SK-N-SH (cell line): Measurements from ENCODE around the gene MAP3K7. TPM values are rescaled to one million over a fixed set of nuclear protein-coding genes. Genes with fewer than 3 reads are reported as not detected.

ENCODE experiments used
- CTCF ChIA-PET: fragments of 300-600, 350-600 bp; formaldehyde crosslinking; extraction: SDS; loops from one replicate; lab custom pipeline; 2021; lab: Yijun Ruan, JAX
- POLR2A ChIA-PET: fragments of 350-600 bp; sonication (Branson Sonifier 250); formaldehyde crosslinking; extraction: SDS; loops from one replicate; lab custom pipeline; 2020; ENCODE audit warnings: antibody characterized with exemption, inconsistent platforms; lab: Yijun Ruan, JAX
- DNase-seq: peaks from one replicate; pipeline ENCODE4 v3.0.0; 2012
- H2AFZ ChIP-seq: fragments of 200-600 bp; sonication (generic); 2 replicates; pipeline ENCODE4 v1.8.1; 2016; ENCODE audit warnings: antibody characterized with exemption, mild to moderate bottlenecking, low read depth
- H3F3A ChIP-seq: fragments of 200-600 bp; sonication (generic); replicated peaks from 2 replicates; pipeline ENCODE3; 2016; ENCODE audit warnings: antibody characterized with exemption, mild to moderate bottlenecking; ENCODE audit not compliant: insufficient read depth
- H3K27ac ChIP-seq, 2 experiments: fragments of 200-500 bp in 1 of 2; fragments of 200-600 bp in 1 of 2; sonication (Bioruptor generic) in 1 of 2; sonication (generic), shearing (Covaris generic) in 1 of 2; 2 replicates each; pipeline versions ENCODE4 v1.5.1 to v1.6.1; 2014 to 2016; ENCODE audit warnings: low read depth in 2 of 2, inconsistent platforms in 1 of 2, low read length in 1 of 2, mild to moderate bottlenecking in 1 of 2, mixed read lengths in 1 of 2
- H3K27me3 ChIP-seq: fragments of 200-600 bp; sonication (generic), shearing (Covaris generic); 2 replicates; pipeline ENCODE4 v1.6.1; 2016; ENCODE audit warnings: mixed run types; ENCODE audit not compliant: insufficient read depth
- H3K36me3 ChIP-seq, 2 experiments: fragments of 200-500 bp in 1 of 2; fragments of 200-600 bp in 1 of 2; sonication (Bioruptor generic) in 1 of 2; sonication (generic) in 1 of 2; replicated peaks in 1 of 2; 2 replicates each; pipeline versions ENCODE3 to v1.5.1; 2014 to 2016; ENCODE audit warnings: low read length in 1 of 2, mild to moderate bottlenecking in 1 of 2; ENCODE audit not compliant: insufficient read depth in 2 of 2, control insufficient read depth in 1 of 2
- H3K4me1 ChIP-seq, 2 experiments: fragments of 200-500 bp in 1 of 2; fragments of 200-600 bp in 1 of 2; sonication (Bioruptor generic) in 1 of 2; sonication (generic), shearing (Covaris generic) in 1 of 2; 2 replicates each; pipeline versions ENCODE4 v1.5.1 to v1.6.1; 2014 to 2016; ENCODE audit warnings: low read depth in 1 of 2, low read length in 1 of 2, mixed run types in 1 of 2; ENCODE audit not compliant: insufficient read depth in 2 of 2, control insufficient read depth in 1 of 2
- H3K4me2 ChIP-seq: fragments of 200-600 bp; sonication (generic), shearing (Covaris generic); 2 replicates; pipeline ENCODE4 v1.6.1; 2017; ENCODE audit warnings: mixed run types
- H3K4me3 ChIP-seq, 2 experiments: fragments of 200-500 bp in 1 of 2; fragments of 200-600 bp in 1 of 2; sonication (Bioruptor generic) in 1 of 2; sonication (generic), shearing (Covaris generic) in 1 of 2; 2 replicates each; pipeline versions ENCODE4 v1.5.1 to v1.8.1; 2014 to 2016; ENCODE audit warnings: low read depth in 2 of 2, inconsistent platforms in 1 of 2, low read length in 1 of 2, mild to moderate bottlenecking in 1 of 2, mixed read lengths in 1 of 2, moderate library complexity in 1 of 2
- H3K79me2 ChIP-seq: fragments of 200-600 bp; sonication (generic); 2 replicates; pipeline ENCODE4 v1.8.1; 2017; ENCODE audit warnings: mild to moderate bottlenecking; ENCODE audit not compliant: insufficient read depth
- H3K9ac ChIP-seq: fragments of 200-600 bp; sonication (generic); 2 replicates; pipeline ENCODE4 v1.6.1; 2017; ENCODE audit warnings: mixed run types
- H3K9me2 ChIP-seq: fragments of 200-600 bp; sonication (generic); 2 replicates; pipeline ENCODE4 v1.6.1; 2017; ENCODE audit warnings: mixed run types
- H3K9me3 ChIP-seq: fragments of 200-600 bp; sonication (generic); 2 replicates; pipeline ENCODE4 v1.6.1; 2017; ENCODE audit warnings: mixed run types, mild to moderate bottlenecking, moderate library complexity
- H4K20me1 ChIP-seq: fragments of 200-600 bp; sonication (generic); 2 replicates; pipeline ENCODE4 v1.6.1; 2017; ENCODE audit warnings: mild to moderate bottlenecking, mixed run types; ENCODE audit not compliant: insufficient read depth
- RAD21 ChIP-seq: IDR thresholded peaks from 2 replicates; pipeline ENCODE4 v1.6.1; 2012; ENCODE audit warnings: mild to moderate bottlenecking, low read length
- RFX5 ChIP-seq: IDR thresholded peaks from 2 replicates; pipeline ENCODE4 v1.6.1; 2012; ENCODE audit warnings: mild to moderate bottlenecking, improper control_type of control experiment, low read length
- RXRA ChIP-seq: IDR thresholded peaks from 2 replicates; pipeline ENCODE4 v1.4.0; 2012; ENCODE audit warnings: low read depth, mild to moderate bottlenecking, borderline replicate concordance
- YY1 ChIP-seq: IDR thresholded peaks from 2 replicates; pipeline ENCODE4 v1.4.0; 2012; ENCODE audit warnings: low read depth, mild to moderate bottlenecking
- WGBS: methylation state at CpG from one replicate; pipeline ENCODE4 v1.1.6; 2017; ENCODE audit warnings: low lambda C conversion rate; 5-methylcytosine and 5-hydroxymethylcytosine counted together
- polyA plus RNA-seq, 3 experiments: library from polyadenylated mRNA; depleted of rRNA; stranded (reverse); fragments of >200 nt; gene quantifications; 2 replicates each; pipeline ENCODE4 v1.2.3, GENCODE V29; 2012
- TF ChIP-seq, protein P1 (sequence below): fragments of 150-350 bp; IDR thresholded peaks from 2 replicates; pipeline ENCODE4 v1.6.1; 2016; ENCODE audit warnings: mild to moderate bottlenecking, low read depth, low read length
- TF ChIP-seq, protein P2 (sequence below): fragments of 200-600 bp; sonication (generic); IDR thresholded peaks from 2 replicates; pipeline ENCODE4 v1.6.1; 2017; ENCODE audit warnings: antibody characterized with exemption, mild to moderate bottlenecking, moderate library complexity
- TF ChIP-seq, protein P3 (sequence below): fragments of 150-350 bp; IDR thresholded peaks from 2 replicates; pipeline ENCODE4 v1.6.1; 2017; ENCODE audit warnings: antibody characterized with exemption, low read length, low read depth, borderline replicate concordance
- TF ChIP-seq, protein P4 (sequence below): IDR thresholded peaks from 2 replicates; pipeline ENCODE4 v1.6.1; 2012; ENCODE audit warnings: mild to moderate bottlenecking, low read depth, low read length, moderate library complexity

MAP3K7 gene
- polyA plus RNA-seq, 1 of the 3 experiments (the other 2 are of a cell fraction) = 21.1 TPM

DNA sequence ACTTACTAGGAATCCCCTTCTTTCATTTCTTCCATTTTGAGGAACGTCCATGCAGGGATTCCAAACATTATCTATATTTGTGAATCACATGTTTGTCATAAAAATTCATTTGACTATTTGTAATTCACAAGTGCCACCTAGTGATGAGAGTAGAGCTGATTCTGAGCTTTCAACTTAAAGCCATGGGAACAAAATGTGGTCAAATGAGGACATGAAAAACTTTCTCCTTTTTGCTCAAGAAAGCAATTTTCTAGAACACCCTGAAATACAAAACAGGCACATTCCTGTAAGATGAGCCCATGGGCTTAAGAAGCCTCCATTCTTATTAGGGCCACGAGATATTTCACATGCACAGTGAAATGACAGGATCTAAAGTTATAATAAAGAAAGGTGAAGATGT is 12.3 kb downstream of the MAP3K7 start:
- DNase-seq = no peak
- H3K4me2 ChIP-seq = no peak overlapping the region
- H2AFZ ChIP-seq = no peak overlapping the region
- H3F3A ChIP-seq = no peaks in the 10 kb centered on the region
- H3K9me2 ChIP-seq = no peaks in the 10 kb centered on the region
- ChIA-PET CTCF (no interaction called here), POLR2A (no interaction called here)
- peaks cover 97% of the 10 kb centered on the region for H3K79me2 ChIP-seq
- no peak overlapping the region for H3K4me3 ChIP-seq
- peak overlapping the region in 1 of 2 experiments; percentile 13; a peak in 1 of 4 replicates for H3K27ac ChIP-seq
- no peaks in the 10 kb centered on the region for H3K9me3 ChIP-seq
- peaks cover 26 to 27% of the 10 kb centered on the region in 2 experiments for H3K36me3 ChIP-seq
- peaks cover 58% of the 10 kb centered on the region for H4K20me1 ChIP-seq
- no peaks in the 10 kb centered on the region for H3K27me3 ChIP-seq
- H3K9ac ChIP-seq = no peak overlapping the region
- TF ChIP-seq, protein P1, sequence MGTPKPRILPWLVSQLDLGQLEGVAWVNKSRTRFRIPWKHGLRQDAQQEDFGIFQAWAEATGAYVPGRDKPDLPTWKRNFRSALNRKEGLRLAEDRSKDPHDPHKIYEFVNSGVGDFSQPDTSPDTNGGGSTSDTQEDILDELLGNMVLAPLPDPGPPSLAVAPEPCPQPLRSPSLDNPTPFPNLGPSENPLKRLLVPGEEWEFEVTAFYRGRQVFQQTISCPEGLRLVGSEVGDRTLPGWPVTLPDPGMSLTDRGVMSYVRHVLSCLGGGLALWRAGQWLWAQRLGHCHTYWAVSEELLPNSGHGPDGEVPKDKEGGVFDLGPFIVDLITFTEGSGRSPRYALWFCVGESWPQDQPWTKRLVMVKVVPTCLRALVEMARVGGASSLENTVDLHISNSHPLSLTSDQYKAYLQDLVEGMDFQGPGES = no peak
- peak; percentile 37; the same call in 1 of the 2 replicates for TF ChIP-seq RAD21
- TF ChIP-seq, protein P2, sequence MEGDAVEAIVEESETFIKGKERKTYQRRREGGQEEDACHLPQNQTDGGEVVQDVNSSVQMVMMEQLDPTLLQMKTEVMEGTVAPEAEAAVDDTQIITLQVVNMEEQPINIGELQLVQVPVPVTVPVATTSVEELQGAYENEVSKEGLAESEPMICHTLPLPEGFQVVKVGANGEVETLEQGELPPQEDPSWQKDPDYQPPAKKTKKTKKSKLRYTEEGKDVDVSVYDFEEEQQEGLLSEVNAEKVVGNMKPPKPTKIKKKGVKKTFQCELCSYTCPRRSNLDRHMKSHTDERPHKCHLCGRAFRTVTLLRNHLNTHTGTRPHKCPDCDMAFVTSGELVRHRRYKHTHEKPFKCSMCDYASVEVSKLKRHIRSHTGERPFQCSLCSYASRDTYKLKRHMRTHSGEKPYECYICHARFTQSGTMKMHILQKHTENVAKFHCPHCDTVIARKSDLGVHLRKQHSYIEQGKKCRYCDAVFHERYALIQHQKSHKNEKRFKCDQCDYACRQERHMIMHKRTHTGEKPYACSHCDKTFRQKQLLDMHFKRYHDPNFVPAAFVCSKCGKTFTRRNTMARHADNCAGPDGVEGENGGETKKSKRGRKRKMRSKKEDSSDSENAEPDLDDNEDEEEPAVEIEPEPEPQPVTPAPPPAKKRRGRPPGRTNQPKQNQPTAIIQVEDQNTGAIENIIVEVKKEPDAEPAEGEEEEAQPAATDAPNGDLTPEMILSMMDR = 0 out of 2 replicates have a peak, but pooled peaks have one; percentile 24
- WGBS = 83% methylated on average over 2 of the region's 2 CpGs
- no peaks in the 10 kb centered on the region; a peak in 1 of 4 replicates for H3K4me1 ChIP-seq

DNA sequence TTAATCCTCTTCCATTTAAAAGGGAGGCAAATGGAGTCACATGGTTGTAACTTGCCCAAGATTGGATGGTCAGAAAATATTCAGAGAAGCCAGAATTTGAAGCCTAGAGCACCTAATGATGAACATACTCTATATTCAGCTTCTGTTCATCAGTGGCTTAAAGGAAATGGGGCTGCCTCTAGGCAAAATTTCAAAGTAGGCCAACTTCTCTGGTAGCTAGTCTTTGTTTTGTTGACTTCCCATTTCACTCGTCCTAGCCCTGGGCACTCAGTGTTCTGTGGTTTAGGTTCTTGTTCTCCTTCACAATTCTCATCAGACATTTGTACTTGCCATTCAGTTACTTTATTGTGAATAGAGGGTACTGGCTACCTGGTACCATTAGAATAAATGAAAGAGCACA is 13.2 kb downstream of the MAP3K7 start:
- TF ChIP-seq RAD21 (no peak), RXRA (no peak), RFX5 (no peak), YY1 (no peak)
- TF ChIP-seq, protein P3, sequence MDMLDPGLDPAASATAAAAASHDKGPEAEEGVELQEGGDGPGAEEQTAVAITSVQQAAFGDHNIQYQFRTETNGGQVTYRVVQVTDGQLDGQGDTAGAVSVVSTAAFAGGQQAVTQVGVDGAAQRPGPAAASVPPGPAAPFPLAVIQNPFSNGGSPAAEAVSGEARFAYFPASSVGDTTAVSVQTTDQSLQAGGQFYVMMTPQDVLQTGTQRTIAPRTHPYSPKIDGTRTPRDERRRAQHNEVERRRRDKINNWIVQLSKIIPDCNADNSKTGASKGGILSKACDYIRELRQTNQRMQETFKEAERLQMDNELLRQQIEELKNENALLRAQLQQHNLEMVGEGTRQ = no peak
- TF ChIP-seq, protein P4, sequence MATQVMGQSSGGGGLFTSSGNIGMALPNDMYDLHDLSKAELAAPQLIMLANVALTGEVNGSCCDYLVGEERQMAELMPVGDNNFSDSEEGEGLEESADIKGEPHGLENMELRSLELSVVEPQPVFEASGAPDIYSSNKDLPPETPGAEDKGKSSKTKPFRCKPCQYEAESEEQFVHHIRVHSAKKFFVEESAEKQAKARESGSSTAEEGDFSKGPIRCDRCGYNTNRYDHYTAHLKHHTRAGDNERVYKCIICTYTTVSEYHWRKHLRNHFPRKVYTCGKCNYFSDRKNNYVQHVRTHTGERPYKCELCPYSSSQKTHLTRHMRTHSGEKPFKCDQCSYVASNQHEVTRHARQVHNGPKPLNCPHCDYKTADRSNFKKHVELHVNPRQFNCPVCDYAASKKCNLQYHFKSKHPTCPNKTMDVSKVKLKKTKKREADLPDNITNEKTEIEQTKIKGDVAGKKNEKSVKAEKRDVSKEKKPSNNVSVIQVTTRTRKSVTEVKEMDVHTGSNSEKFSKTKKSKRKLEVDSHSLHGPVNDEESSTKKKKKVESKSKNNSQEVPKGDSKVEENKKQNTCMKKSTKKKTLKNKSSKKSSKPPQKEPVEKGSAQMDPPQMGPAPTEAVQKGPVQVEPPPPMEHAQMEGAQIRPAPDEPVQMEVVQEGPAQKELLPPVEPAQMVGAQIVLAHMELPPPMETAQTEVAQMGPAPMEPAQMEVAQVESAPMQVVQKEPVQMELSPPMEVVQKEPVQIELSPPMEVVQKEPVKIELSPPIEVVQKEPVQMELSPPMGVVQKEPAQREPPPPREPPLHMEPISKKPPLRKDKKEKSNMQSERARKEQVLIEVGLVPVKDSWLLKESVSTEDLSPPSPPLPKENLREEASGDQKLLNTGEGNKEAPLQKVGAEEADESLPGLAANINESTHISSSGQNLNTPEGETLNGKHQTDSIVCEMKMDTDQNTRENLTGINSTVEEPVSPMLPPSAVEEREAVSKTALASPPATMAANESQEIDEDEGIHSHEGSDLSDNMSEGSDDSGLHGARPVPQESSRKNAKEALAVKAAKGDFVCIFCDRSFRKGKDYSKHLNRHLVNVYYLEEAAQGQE = no peak
- WGBS = 83% methylated on average over 1 of the region's 1 CpG

More for the DNA sequence above, 13.2 kb downstream of the MAP3K7 start:
- Histone ChIP-seq H3K27me3 (no peaks in the 10 kb centered on the region), H3K9me3 (no peaks in the 10 kb centered on the region), H3K9me2 (no peaks in the 10 kb centered on the region; the same call in 1 of the 2 replicates), H3K36me3 (peaks cover 24 to 29% of the 10 kb centered on the region in 2 experiments), H3K4me3 (no peak overlapping the region), H2AFZ (no peak overlapping the region), H3K27ac (no peak overlapping the region), H4K20me1 (peaks cover 57% of the 10 kb centered on the region), H3K4me1 (no peaks in the 10 kb centered on the region; a peak in 1 of 4 replicates), H3K9ac (no peak overlapping the region), H3F3A (no peaks in the 10 kb centered on the region), H3K4me2 (no peak overlapping the region), H3K79me2 (peaks cover 97% of the 10 kb centered on the region)
- DNase-seq = no peak
- CTCF ChIA-PET = no interaction called here
- POLR2A ChIA-PET = no interaction called here
